ENCODE results near the gene RAB18. TPM values are rescaled to one million over a fixed set of nuclear protein-coding genes. Genes with fewer than 3 reads are reported as not detected.

RAB18 gene
- total and polyA plus RNA-seq, 9 donors = 23.9 to 98.4 (median 83.6) TPM

- no peaks in the 10 kb centered on the region for H3K36me3 ChIP-seq
- DNase-seq = no peak
- no peak overlapping the region for H3K27ac ChIP-seq
- 64 to 65% (median 64%) methylated on average over 2 of the region's 2 CpGs for WGBS, 3 donors
- intact Hi-C loops (cut with DNase I) = no loop called here
- no peak overlapping the region for H3K4me3 ChIP-seq
- peaks cover 0 to 3% of the 10 kb centered on the region in 2 donors for H3K9me3 ChIP-seq
- no peaks in the 10 kb centered on the region for H3K27me3 ChIP-seq
- no peak for TF ChIP-seq CTCF (IDR thresholded peaks at IDR 0.05)
- no peak for TF ChIP-seq EP300 (IDR thresholded peaks at IDR 0.05)
- TF ChIP-seq POLR2A (IDR thresholded peaks at IDR 0.05) = no peak
- H3K4me1 ChIP-seq (ENCODE audit: insufficient read depth) = no peaks in the 10 kb centered on the region
These were observed 18.7 kb upstream of the RAB18 start for GRCh38 chr10:27485368-27485767.

GRCh38 chr10:27485986-27486385, 18.1 kb upstream of the RAB18 start:
- no peaks in the 10 kb centered on the region for H3K27me3 ChIP-seq
- intact Hi-C loops (cut with DNase I) = no loop called here
- no peak for DNase-seq
- H3K27ac ChIP-seq = no peak overlapping the region
- no peak overlapping the region for H3K4me3 ChIP-seq
- H3K4me1 ChIP-seq (ENCODE audit: insufficient read depth) = no peaks in the 10 kb centered on the region
- TF ChIP-seq EP300 (IDR thresholded peaks at IDR 0.05) = no peak
- TF ChIP-seq CTCF (IDR thresholded peaks at IDR 0.05) = no peak
- no peak for TF ChIP-seq POLR2A (IDR thresholded peaks at IDR 0.05)
- H3K36me3 ChIP-seq = no peaks in the 10 kb centered on the region
- peaks cover 0 to 3% of the 10 kb centered on the region in 2 donors for H3K9me3 ChIP-seq
- 71 to 84% (median 73%) methylated on average over 2 of the region's 2 CpGs for WGBS, 3 donors

- intact Hi-C loops (cut with DNase I) = no loop called here
- Histone ChIP-seq H3K9me3 (peaks cover 0 to 3% of the 10 kb centered on the region in 2 donors), H3K4me3 (no peak overlapping the region), H3K27me3 (no peaks in the 10 kb centered on the region), H3K36me3 (no peaks in the 10 kb centered on the region), H3K27ac (no peak overlapping the region), H3K4me1 (ENCODE audit: insufficient read depth) (no peaks in the 10 kb centered on the region)
- DNase-seq = no peak
- TF ChIP-seq POLR2A (IDR thresholded peaks at IDR 0.05) (no peak), CTCF (IDR thresholded peaks at IDR 0.05) (no peak), EP300 (IDR thresholded peaks at IDR 0.05) (no peak)
- 80 to 90% (median 82%) methylated on average over 1 of the region's 1 CpG for WGBS, 3 donors
These were observed 13.3 kb upstream of the RAB18 start for GRCh38 chr10:27490807-27491206.

GRCh38 chr10:27494116-27494805, 9.8 kb upstream of the RAB18 start:
- Histone ChIP-seq H3K4me1 (ENCODE audit: insufficient read depth) (no peaks in the 10 kb centered on the region), H3K27ac (no peak overlapping the region), H3K9me3 (peaks cover 0 to 3% of the 10 kb centered on the region in 2 donors), H3K4me3 (no peak overlapping the region), H3K27me3 (no peaks in the 10 kb centered on the region), H3K36me3 (no peaks in the 10 kb centered on the region)
- no peak for TF ChIP-seq CTCF (IDR thresholded peaks at IDR 0.05)
- no peak for TF ChIP-seq POLR2A (IDR thresholded peaks at IDR 0.05)
- TF ChIP-seq EP300 (IDR thresholded peaks at IDR 0.05) = no peak
- intact Hi-C loops (cut with DNase I) = no loop called here
- 83 to 85% (median 84%) methylated on average over 1 of the region's 1 CpG for WGBS, 3 donors
- no peak for DNase-seq

Data from ovary (tissue), 9 donors.